HepG2 (cell line): ENCODE results near the gene HAT1. TPM values are rescaled to one million over a fixed set of nuclear protein-coding genes. Genes with fewer than 3 reads are reported as not detected.

ENCODE experiments used
- ATAD3A ChIP-seq: sonication (generic); formaldehyde crosslinking; IDR thresholded peaks from 2 replicates; pipeline ENCODE4 v1.4.0; 2020; ENCODE audit warnings: missing genetic modification reagents
- CTCF ChIP-seq: sonication (generic); formaldehyde crosslinking; IDR thresholded peaks from 2 replicates; pipeline ENCODE4 v1.5.0; 2020; ENCODE audit warnings: mild to moderate bottlenecking, missing genetic modification reagents, moderate library complexity
- ELF1 ChIP-seq: sonication (generic); formaldehyde crosslinking; IDR thresholded peaks from 2 replicates; pipeline ENCODE4 v1.4.0; 2020; ENCODE audit warnings: missing genetic modification reagents
- ELF3 ChIP-seq: IDR thresholded peaks from 2 replicates; pipeline ENCODE4 v1.6.1; 2016; ENCODE audit warnings: missing genetic modification reagents, missing compliant biosample characterization
- FOXA3 ChIP-seq: IDR thresholded peaks from 2 replicates; pipeline ENCODE4 v1.6.1; 2016; ENCODE audit warnings: missing genetic modification reagents, missing compliant biosample characterization
- GMEB1 ChIP-seq: sonication (generic); formaldehyde crosslinking; IDR thresholded peaks from 2 replicates; pipeline ENCODE4 v1.5.1; 2020; ENCODE audit warnings: missing genetic modification reagents, mild to moderate bottlenecking, borderline replicate concordance
- GTF2F1 ChIP-seq: fragments of 150-350 bp; IDR thresholded peaks from 2 replicates; pipeline ENCODE4 v1.6.1; 2014; ENCODE audit warnings: low read length
- JUN ChIP-seq: sonication (generic); formaldehyde crosslinking; IDR thresholded peaks from 2 replicates; pipeline ENCODE4 v1.4.0; 2020; ENCODE audit warnings: mild to moderate bottlenecking, missing genetic modification reagents
- KAT8 ChIP-seq: IDR thresholded peaks from 2 replicates; pipeline ENCODE4 v1.6.1; 2016; ENCODE audit warnings: missing genetic modification reagents, missing compliant biosample characterization
- KDM2A ChIP-seq: sonication (generic); formaldehyde crosslinking; IDR thresholded peaks from 2 replicates; pipeline ENCODE4 v1.4.0; 2020; ENCODE audit warnings: low read depth, missing genetic modification reagents, borderline replicate concordance
- MAX ChIP-seq: IDR thresholded peaks from 2 replicates; pipeline ENCODE4 v1.6.1; 2012; ENCODE audit warnings: inconsistent platforms
- POLR2G ChIP-seq: fragments of 200-400 bp; formaldehyde crosslinking; IDR thresholded peaks from 2 replicates; pipeline ENCODE4 v1.6.1; 2018; ENCODE audit warnings: mild to moderate bottlenecking, low read depth, low read length, moderate library complexity
- PPARG ChIP-seq: conservative IDR thresholded peaks from 2 replicates; pipeline ENCODE4 v1.6.1; 2016; ENCODE audit warnings: missing biosample characterization, missing genetic modification reagents
- SALL1 ChIP-seq: sonication (generic); formaldehyde crosslinking; IDR thresholded peaks from 2 replicates; pipeline ENCODE4 v1.8.0; 2022; ENCODE audit warnings: mild to moderate bottlenecking, missing genetic modification reagents
- SATB2 ChIP-seq: sonication (generic); formaldehyde crosslinking; IDR thresholded peaks from 2 replicates; pipeline ENCODE4 v1.5.0; 2020; ENCODE audit warnings: missing genetic modification reagents
- SMARCC2 ChIP-seq: fragments of 450-650 bp; IDR thresholded peaks from 2 replicates; pipeline ENCODE4 v1.6.1; 2017; ENCODE audit warnings: antibody characterized with exemption, mild to moderate bottlenecking
- STAG1 ChIP-seq: sonication (generic); formaldehyde crosslinking; IDR thresholded peaks from 2 replicates; pipeline ENCODE4 v1.4.0; 2020; ENCODE audit warnings: missing genetic modification reagents
- USF2 ChIP-seq, 2 experiments: sonication (generic) in 1 of 2; formaldehyde crosslinking in 1 of 2; IDR thresholded peaks; 2 replicates each; pipeline versions ENCODE4 v1.5.1 to v1.6.1; 2011 to 2020; ENCODE audit warnings: borderline replicate concordance in 1 of 2, low read depth in 1 of 2, low read length in 1 of 2, mild to moderate bottlenecking in 1 of 2, missing genetic modification reagents in 1 of 2, moderate library complexity in 1 of 2
- XRCC5 ChIP-seq: fragments of 200-400 bp; formaldehyde crosslinking; optimal IDR thresholded peaks from 2 replicates; pipeline ENCODE3; 2017; ENCODE audit warnings: mild to moderate bottlenecking, low read length
- ZBTB38 ChIP-seq: sonication (generic); formaldehyde crosslinking; IDR thresholded peaks from 2 replicates; pipeline ENCODE4 v1.5.1; 2020; ENCODE audit warnings: mild to moderate bottlenecking, missing genetic modification reagents
- ZMAT3 ChIP-seq: sonication (generic); formaldehyde crosslinking; conservative IDR thresholded peaks from 2 replicates; pipeline ENCODE4 v1.7.0; 2021; ENCODE audit warnings: missing genetic modification reagents
- ZNF136 ChIP-seq: sonication (generic); formaldehyde crosslinking; IDR thresholded peaks from 2 replicates; pipeline ENCODE4 v1.8.1; 2022; ENCODE audit warnings: low read depth, mild to moderate bottlenecking, moderate library complexity, missing genetic modification reagents
- ZNF225 ChIP-seq: sonication (generic); formaldehyde crosslinking; IDR thresholded peaks from 2 replicates; pipeline ENCODE4 v1.4.0; 2020; ENCODE audit warnings: mild to moderate bottlenecking, missing genetic modification reagents
- ZNF546 ChIP-seq: sonication (generic); formaldehyde crosslinking; conservative IDR thresholded peaks from 2 replicates; pipeline ENCODE4 v1.8.1; 2023; ENCODE audit warnings: mild to moderate bottlenecking, missing genetic modification reagents
- ZNF567 ChIP-seq: sonication (generic); formaldehyde crosslinking; IDR thresholded peaks from 2 replicates; pipeline ENCODE4 v1.8.1; 2023; ENCODE audit warnings: mild to moderate bottlenecking, missing genetic modification reagents, borderline replicate concordance
- ZNF670 ChIP-seq: sonication (generic); formaldehyde crosslinking; IDR thresholded peaks from 2 replicates; pipeline ENCODE4 v1.8.0; 2022; ENCODE audit warnings: mild to moderate bottlenecking, missing genetic modification reagents, borderline replicate concordance
- polyA plus RNA-seq, 8 experiments: library from polyadenylated mRNA; depleted of rRNA in 3 of 8; stranded (reverse) in 7 of 8; unstranded in 1 of 8; fragments of >200 nt; fragmentation: Illumina TruSeq in 4 of 8; extraction: Trizol in 4 of 8; gene quantifications; 2 replicates each; pipeline versions ENCODE4 v1.2.1 to v1.2.3, GENCODE V29; 2011 to 2016; ENCODE audit warnings: low read depth in 4 of 8, missing spikeins in 1 of 8, mixed read lengths in 1 of 8; ENCODE audit not compliant: insufficient read depth in 1 of 8
- total RNA-seq, 5 experiments: library from RNA; depleted of rRNA; stranded (reverse); fragments of >200 nt; fragmentation: Illumina TruSeq; extraction: Trizol; gene quantifications; 2 replicates each; pipeline ENCODE4 v1.2.3, GENCODE V29; 2016; ENCODE audit warnings: low read depth in 1 of 5

HAT1 gene
- total and polyA plus RNA-seq, 2 of the 13 experiments (the other 11 are each of a cell fraction or from before 2014, with no cell fraction given), result 45.4 to 119 TPM

- TF ChIP-seq USF2 (IDR thresholded peaks at IDR 0.05; ENCODE audit: low read depth, low read length), result no peak
- no peak for TF ChIP-seq USF2 (CRISPR knock-in tag; IDR thresholded peaks at IDR 0.05; ENCODE audit: borderline replicate concordance)
- 0 out of 2 replicates have a peak, but pooled peaks have one; percentile 13 for TF ChIP-seq CTCF (CRISPR knock-in tag)
- no peak for TF ChIP-seq ZNF136 (CRISPR knock-in tag)
- no peak for TF ChIP-seq KDM2A (CRISPR knock-in tag)
- no peak for TF ChIP-seq SMARCC2
- TF ChIP-seq KAT8 (CRISPR knock-in tag), result no peak
- no peak for TF ChIP-seq ZNF567 (CRISPR knock-in tag)
- 0 out of 2 replicates have a peak, but pooled peaks have one; percentile 16 for TF ChIP-seq GMEB1 (CRISPR knock-in tag)
- no peak for TF ChIP-seq PPARG
- peak; percentile 20; the same call in 1 of the 2 replicates for TF ChIP-seq SALL1 (CRISPR knock-in tag)
- 0 out of 2 replicates have a peak, but pooled peaks have one; percentile 32 for TF ChIP-seq ZMAT3 (CRISPR knock-in tag)
- no peak for TF ChIP-seq ZNF225 (CRISPR knock-in tag)
- TF ChIP-seq ZNF670 (CRISPR knock-in tag), result no peak
- TF ChIP-seq XRCC5, result no peak
- TF ChIP-seq MAX, result 0 out of 2 replicates have a peak, but pooled peaks have one; percentile 10
- TF ChIP-seq ATAD3A (CRISPR knock-in tag), result no peak
- TF ChIP-seq ELF3 (CRISPR knock-in tag), result peak; percentile 53; the same call in 1 of the 2 replicates
- no peak for TF ChIP-seq SATB2 (CRISPR knock-in tag)
- TF ChIP-seq ELF1 (CRISPR knock-in tag), result peak; percentile 59
- TF ChIP-seq FOXA3 (CRISPR knock-in tag), result no peak
- no peak for TF ChIP-seq GTF2F1
- peak; percentile 12; the same call in 1 of the 2 replicates for TF ChIP-seq STAG1 (CRISPR knock-in tag)
- no peak for TF ChIP-seq JUN (CRISPR knock-in tag)
- TF ChIP-seq ZNF546 (CRISPR knock-in tag), result no peak
- peak; percentile 56; the same call in 1 of the 2 replicates for TF ChIP-seq ZBTB38
- TF ChIP-seq POLR2G, result no peak
These were observed 90.6 kb downstream of the HAT1 start (continued) for GRCh38 chr2:172012677-172013391.
